Measurements from ENCODE around the gene ICAM1.

DNA sequence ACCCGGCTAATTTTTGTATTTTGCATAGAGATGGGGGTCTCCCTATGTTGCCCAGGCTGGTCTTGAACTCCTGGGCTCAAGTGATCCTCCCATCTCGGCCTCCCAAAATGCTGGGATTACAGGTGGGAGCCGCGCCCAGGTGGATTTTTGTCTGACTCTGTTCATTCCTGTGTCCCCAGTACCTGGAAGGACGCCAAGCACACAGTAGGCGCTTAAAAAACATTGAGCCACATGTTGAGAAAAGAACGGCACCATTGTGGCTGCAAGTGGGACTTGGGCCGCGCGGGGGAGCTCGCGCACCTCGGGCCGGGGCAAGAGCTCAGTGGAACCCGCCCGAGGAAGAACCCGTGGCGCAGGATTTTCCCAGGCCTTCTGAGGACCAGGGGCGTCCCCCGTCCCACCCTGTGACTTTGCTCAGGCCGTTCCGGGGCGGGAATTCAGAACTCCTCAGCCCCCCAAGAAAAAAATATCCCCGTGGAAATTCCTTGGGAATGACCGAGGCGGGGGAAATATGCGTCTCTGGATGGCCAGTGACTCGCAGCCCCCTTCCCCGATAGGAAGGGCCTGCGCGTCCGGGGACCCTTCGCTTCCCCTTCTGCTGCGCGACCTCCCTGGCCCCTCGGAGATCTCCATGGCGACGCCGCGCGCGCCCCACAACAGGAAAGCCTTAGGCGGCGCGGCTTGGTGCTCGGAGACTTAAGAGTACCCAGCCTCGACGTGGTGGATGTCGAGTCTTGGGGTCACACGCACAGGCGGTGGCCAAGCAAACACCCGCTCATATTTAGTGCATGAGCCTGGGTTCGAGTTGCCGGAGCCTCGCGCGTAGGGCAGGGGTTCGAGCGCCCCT lies 1.4 kb upstream of the ICAM1 start:
- peak; percentile 66; the same call in 1 of the 2 replicates for TF ChIP-seq HDAC2 (CRISPR knock-in tag; IDR thresholded peaks at IDR 0.05)
- TF ChIP-seq FOSL2 (CRISPR knock-in tag; IDR thresholded peaks at IDR 0.05), result no peak; the same call in 1 of the 2 replicates
- TF ChIP-seq MTA3 (CRISPR knock-in tag; IDR thresholded peaks at IDR 0.05), result no peak
- TF ChIP-seq ZZZ3 (CRISPR knock-in tag; IDR thresholded peaks at IDR 0.05; ENCODE audit: borderline replicate concordance), result no peak
- TF ChIP-seq NR2F1 (CRISPR knock-in tag; IDR thresholded peaks at IDR 0.05), result no peak
- TF ChIP-seq THAP7 (CRISPR knock-in tag; IDR thresholded peaks at IDR 0.05), result no peak
- 0 out of 2 replicates have a peak, but pooled peaks have one; percentile 27 for TF ChIP-seq ZNF709 (CRISPR knock-in tag; IDR thresholded peaks at IDR 0.05)
- no peak for TF ChIP-seq CREB1 (IDR thresholded peaks at IDR 0.05)
- no peak for TF ChIP-seq CREB1 (CRISPR knock-in tag; IDR thresholded peaks at IDR 0.05)
- TF ChIP-seq TRIM24 (CRISPR knock-in tag; IDR thresholded peaks at IDR 0.05), result no peak

Measured in HepG2 (cell line).